GM18517 (cell line): ENCODE results near the gene HES6.
"Not testable (repeated sequence)": the region's sequence is repeated elsewhere in the genome, so short reads cannot be mapped to it uniquely, and the experiment has no call there.

ENCODE experiments used
- ATAC-seq: cut with Tn5 transposase; IDR thresholded peaks from one replicate; pipeline ENCODE4 v1.9.1; 2021; ENCODE audit warnings: mild to moderate bottlenecking, moderate library complexity; ENCODE audit not compliant: unreplicated experiment

The HES6 gene

DNA sequence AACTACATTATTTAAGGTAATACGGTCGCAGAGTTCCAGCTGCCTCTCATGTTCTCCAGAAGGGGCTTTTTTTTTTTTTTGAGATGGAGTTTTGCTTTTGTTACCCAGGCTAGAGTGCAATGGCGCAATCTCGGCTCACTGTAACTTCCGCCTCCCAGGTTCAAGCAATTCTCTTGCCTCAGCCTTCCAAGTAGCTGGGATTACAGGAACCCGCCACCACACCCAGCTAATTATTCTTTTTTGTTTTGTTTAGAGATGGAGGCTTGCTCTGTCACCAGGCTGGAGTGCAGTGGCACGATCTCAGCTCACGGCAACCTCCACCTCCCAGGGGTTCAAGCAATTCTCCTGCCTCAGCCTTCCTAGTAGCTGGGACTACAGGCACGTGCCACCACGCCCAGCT, 33.6 kb upstream of the HES6 start:
- ATAC-seq = not testable (repeated sequence)

DNA sequence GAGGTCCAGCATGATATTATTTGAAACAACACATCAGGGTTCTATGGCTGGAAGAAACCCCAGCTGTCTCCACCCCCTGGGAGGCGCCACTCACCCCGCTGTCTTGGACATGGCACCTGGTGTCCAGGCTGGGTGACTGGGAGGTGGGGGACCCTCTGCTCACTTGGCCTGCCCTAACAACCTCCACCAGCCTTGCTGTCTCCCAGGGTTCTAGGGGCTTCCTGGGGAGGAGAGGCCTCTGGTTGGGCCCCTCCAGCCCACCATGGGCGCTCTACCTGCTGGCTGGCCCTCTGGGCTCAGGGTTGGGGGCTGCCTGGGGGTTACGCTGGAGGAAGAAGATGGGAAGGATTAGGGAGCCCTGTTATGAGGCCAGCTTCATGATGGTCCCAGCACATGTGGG, 32.3 kb upstream of the HES6 start:
- no peak for ATAC-seq

DNA sequence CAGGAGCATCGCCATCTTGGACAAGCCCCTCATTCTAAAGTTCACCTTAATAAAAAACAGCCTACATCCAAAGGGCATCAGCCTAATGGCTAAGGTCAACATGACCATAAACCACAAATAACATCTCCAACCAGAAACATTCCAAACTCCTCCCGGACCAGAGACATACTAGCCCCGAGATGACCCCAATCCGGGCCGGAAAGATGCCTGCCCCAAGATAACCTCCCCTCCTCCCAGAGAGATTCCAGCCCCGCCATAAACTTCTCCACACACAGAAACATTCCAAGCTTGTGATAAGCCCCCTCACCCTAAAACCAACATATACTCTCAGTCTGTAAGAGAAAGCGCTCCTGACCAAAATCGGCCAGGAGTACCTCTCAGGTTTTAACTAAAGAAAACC, 31.8 kb upstream of the HES6 start:
- ATAC-seq = not testable (repeated sequence)

DNA sequence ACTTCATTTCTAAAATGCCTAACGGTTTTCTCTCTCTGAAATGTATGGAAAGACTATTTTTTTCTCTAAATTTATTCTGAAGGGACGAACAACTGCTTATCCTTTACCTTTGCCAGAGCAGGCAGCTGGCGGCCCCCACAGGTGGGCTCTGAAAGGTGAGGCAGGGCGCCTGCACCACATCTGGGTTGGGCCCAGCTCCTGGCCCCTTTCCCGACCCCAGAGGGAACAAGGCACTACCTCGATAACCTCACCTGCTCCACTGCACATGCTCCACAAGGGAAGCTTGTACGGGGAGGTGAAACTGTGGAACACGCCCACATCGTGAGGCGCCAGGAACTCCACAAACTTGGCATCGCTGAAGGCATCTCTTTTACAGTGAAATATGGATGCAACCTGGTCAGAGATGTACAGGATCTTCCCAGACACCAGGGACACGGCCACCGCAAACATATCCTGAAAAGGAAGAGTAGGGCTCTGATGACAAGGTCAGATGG, 31.3 kb upstream of the HES6 start:
- no peak for ATAC-seq

DNA sequence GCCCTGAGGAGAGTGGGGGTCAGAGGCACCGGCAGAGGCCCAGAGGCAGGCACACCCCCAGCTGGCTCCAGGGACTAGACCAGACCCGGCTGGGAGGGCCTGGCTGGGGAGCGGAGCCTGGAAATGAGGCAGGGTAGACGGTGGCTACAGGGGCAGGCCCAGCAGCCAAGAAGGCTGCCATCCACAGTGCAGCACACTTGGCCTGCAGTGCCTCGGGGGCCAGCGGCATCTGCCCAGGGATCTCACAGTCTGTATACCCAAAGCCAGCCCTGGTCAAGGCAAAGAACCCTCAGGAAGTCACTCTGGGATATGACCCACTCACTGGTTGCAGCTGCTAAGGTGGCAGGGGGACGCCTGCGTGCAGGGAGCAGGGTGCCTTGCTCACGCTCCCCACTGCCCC, 30.8 kb upstream of the HES6 start:
- ATAC-seq = no peak

DNA sequence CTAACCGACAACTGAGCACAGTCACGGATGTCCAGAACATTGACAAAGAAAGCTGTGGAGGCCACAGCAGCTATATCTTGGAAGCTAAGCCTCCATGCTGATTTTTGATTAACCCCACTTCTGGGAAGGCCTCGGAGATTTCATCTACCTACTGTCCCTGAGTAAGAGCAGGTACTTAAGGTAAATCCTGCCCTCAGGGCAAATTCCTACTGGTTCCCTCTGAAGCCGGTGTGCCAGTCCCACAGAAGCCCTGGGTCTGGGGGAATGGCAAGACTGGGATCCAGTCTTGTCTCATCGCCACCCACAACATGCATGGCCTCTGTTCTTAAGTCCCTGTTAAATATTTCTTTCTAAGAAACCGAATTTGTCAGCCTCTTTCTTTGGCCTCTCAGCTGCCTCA, 29.9 kb upstream of the HES6 start:
- ATAC-seq = no peak

DNA sequence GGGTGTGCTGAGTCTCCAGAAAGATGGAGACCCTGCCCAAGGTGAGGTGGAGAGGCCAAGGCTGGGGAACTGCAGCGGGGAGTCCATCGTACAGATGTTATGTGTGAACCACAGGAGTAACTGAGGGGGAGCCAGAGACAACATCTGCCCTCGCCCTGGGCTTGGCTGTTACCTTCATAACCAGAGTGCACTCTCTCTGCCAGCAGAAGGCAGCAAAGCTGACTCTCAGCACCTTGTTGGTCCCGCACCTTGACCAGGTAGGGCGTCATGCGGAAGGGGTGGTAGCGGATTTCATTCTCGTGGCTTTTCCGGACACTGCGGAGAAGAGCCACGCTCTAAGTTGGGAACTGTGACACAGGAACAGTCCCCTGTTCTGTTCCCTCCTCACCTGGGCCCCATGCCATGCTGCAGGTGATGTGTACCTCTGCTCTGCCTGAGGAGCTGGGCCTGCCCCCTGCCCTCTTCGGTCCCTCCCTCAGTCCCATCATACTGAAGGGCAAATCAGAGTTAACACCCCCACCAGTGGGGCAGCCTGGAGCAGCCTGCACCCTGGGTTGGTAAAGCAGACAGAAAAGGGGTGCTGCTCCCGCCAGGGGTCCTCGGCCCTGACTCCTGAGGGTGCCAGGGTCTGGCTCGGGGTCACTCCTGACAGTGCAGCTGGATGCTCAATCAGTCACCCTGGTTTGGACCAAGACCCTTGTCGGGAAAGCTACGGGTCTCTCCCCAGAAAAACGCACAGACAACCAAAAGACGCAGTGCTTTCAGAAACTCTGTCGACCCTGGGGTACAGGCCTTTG, 28.2 kb upstream of the HES6 start:
- ATAC-seq = no peak

DNA sequence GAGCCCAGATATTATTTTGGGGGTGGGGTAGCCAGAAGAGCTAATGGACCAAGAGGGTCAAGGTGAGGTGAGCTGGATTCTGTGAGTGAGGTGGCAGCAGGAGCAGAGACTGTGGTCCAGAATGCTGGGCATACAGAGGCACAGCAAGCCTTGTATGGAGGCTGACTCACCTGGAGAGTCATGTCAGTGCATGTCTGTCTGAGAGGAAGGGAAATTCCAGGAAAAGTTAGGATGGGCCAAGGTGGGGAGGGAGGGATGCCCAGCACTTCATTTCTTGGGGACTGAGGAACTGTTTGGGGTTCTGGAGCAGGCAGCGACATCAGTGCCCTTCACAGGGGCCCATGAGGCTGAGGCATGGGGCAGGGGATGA, 27.5 kb upstream of the HES6 start:
- ATAC-seq = no peak

DNA sequence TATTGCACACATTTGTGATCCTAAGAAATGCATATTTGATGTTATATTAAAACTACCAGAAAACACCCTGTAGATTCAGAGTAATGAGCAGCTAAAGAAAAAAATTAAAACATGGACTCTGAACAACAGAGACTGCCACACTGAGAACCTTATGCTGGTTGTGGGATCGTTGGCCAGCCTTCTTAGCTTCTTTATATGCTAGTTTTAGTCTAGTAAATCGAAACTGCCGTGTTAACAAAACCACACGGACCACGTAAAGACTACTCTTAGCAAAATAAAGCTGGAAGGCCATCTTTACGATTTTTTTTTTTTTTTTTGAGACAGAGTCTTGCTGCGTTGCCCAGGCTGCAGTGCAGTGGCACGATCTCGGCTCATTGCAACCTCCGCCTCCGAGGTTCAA, 25.8 kb upstream of the HES6 start:
- ATAC-seq = no peak

DNA sequence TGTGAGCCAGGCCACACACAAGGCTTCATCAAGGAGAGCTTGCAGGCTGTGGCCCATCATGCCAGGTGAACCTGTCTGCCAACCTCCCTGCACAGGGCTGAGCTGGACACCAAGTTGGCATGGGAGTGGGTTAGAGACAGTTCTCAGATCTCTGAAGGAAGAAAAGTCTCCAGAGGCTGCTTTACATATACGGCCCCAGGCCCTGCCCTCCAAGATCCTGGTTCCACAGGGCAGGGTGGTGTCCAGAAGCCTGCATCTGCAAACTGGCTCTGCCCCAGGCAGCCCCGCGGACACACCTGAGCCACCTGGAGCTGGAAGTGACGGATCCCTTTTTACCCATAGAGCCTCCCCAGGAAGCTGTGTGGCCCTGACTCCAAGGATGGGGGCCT, 24.2 kb upstream of the HES6 start:
- no peak for ATAC-seq

DNA sequence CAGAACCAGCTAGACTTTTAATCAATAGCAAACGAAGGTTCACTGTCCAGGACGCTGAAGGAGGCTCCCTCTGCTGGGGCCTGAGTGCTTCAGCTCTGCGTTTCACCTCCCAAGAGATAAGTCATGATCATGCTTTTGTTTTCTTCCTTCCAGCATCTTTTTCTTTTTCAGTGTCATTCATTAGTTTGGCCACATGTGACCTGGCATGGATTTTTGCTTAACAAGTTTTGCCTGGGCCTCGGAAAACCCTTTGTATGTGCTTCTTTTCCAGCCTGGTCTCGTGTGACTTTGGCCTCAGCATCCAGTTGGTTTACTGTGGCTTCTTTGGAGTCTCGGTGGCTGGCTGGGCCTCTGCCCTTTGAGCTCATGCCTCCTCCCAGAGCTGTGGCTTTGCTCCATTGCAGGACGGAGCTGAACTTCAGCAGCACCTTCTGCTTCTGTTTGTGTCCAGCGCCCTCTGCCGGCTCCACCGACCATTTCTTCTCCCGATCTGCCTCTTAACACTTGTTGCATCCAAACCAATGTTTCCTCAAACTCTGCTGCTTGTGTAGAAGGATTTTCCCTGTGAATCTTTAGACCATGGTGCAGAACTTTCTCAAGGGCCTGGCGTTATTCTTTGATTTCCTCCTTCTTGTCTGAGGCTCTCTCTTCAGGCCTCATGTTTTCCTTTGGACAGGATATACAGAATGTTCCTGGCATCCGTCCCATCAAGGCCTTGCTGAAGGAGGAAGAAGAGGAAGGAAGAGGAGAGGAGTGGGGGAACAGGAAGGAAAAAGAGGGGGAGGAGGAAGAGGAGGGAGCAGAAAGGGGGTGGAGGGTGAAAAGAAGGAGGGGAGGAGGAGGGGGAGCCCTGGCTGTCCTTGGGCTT, 23.6 kb upstream of the HES6 start:
- no peak for ATAC-seq

DNA sequence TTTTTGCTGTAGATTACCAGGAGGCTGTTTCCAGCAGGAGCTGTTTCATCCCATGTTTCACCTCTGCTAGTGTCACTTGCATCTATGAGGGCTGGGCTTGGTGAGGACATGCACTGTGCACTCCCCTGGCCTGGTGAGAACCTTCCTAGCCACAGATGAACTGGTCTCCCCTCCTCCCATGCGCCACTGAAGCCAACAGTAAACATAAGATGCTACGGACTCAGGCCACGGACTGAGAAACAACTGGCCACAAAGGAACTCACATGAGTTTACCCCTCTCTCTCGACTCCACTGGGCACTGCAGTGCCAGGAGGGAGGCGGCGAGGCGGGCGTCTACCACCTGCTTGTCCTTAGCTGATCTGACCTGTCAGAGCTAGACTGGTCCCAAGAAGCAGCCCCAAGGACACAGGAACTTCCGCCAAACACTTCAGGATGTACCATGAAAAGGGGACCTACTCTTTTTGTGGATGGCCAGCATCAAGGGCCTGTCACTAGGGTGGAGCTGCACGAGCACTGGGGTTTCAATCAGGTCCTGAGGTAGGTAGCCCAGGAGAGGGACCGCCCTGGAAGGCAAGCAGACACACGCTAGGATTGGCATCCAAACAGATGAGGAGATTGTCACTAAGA, 22.8 kb upstream of the HES6 start:
- ATAC-seq = no peak

DNA sequence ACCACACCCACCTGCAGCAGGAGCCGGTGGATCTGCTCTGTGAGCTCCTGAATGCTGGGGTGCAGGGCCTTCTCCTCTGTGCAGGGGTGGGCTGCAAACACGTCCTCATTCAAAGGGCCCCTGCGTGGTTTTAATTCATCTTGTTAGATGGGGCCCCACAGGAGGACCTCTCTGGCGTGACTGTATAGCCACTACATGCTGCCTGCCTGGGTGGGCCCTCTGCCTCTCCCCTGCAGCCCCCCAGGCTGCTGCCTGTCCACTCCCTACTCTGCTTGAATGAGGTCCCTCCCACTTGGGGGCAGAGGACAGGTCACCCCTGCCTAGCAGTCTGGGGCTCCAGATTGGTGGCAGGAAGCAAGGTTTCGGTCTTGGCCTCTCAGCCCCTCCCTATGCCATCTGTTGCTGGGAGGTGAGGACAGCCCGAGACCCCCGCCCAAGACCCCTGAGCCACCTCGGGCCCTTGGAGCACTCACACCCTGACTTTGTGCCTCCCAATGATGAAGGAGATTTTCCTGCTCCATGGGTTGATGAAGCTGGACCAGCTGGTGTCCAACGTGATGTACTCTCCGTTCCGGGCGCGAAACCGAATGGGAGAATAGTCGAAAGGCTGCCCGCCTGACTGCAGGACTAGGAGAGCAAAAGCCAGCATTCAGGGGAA, 22.0 kb upstream of the HES6 start:
- ATAC-seq = no peak

DNA sequence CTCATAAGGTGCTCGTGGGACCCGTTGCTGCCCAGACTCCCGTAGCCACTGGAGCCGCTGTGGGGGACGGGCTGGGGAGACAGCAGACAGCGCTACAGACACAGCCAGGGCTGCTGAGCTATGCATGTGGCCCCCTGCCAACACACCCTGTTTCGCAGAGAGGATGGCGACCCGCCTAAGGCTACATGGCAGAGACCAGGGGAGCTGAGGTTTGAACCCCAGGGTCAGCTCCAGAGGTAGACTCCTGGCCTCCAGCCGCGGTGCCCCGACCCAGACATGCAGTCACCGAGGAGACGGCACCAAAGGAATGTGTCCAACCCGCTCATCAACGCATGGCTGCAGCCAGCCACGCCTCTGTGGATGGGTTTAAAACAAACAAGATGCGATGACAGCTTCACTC, 21.0 kb upstream of the HES6 start:
- no peak for ATAC-seq

DNA sequence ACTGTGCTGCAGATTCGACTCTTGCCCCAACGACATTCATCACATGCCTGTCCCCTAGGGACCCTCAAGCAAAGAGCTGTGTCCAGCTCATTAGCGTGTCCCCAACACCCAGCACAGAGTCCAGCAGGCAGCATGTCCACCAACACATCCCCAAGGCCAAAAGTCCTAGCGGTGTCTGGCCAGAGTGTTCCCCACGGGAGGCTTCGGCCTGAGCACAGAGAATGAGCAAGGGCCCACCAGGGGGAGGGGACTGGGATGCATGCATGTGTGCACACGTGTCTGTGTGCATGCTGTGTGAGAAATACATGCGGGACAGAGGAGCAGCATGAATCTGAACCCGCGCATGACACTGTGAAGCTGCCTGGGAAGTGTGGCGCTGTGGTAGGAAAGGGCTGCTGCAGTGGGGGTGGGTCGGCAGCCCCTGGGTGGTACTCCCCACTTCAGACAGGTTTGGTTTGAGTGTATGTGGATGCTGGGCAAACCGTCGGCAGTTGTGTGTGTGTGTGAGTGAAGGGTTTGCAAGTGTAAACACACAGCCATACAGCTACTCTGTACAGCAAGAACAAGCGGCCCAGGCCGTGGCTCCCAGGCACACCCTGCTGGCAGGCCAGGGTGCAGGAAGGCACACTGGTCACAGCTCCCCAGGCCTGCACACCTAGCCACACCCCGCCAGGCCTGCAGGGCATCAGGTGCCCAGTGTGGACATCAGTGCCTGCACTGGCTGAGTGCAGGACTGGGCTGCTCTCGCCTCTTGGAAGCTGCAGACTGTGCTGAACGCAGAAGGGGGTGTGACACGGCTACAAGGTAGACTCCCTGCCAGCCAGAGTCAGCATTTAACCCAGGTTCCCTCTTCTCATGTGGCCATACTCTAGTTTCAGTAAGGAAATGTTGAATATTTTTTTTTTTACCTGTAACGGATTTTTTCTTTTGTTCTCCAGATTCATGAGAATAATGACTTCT, 19.5 kb upstream of the HES6 start:
- ATAC-seq = no peak

DNA sequence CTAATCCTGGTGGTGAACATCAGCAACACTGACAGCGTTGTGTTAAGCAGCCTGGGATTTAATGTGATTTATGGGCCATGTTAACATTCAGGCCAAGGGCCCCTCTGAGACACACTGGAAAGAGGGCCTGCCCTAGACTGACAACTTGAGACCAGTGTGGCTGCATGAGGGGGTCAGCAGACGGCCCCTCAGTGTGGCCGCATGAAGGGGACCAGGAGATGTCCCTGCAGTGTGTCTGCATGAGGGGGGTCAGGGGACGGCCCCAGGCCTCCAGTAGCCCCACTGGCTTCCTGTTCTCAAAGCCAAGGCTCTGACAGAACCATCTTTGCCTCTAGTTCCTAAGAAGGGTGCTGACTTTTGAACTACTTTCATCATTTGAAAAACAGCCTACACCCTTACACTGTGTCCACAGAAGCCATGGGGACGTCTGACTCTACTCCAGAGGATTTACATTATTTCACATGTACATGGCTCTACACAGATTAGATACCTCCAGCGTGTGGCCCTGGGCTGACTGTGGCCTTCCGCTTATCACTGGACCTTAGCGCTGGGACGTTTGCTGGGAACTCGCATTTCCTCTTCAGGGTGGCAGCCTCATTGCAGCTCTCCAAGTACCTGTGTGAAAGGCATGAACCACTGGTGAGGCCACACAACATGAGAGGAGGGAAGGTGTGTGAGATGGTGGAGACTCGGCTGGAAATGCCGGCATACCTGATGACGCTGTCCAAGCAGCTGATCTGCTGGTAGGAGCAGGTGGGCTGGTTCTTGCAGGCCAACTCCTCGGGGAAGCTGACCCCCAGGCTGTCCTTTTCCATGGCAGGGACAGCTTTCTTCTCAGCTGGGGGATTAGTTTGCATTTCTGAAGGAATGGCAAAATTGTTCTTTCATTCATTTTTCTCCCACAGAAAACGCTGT, 18.2 kb upstream of the HES6 start:
- ATAC-seq = no peak

DNA sequence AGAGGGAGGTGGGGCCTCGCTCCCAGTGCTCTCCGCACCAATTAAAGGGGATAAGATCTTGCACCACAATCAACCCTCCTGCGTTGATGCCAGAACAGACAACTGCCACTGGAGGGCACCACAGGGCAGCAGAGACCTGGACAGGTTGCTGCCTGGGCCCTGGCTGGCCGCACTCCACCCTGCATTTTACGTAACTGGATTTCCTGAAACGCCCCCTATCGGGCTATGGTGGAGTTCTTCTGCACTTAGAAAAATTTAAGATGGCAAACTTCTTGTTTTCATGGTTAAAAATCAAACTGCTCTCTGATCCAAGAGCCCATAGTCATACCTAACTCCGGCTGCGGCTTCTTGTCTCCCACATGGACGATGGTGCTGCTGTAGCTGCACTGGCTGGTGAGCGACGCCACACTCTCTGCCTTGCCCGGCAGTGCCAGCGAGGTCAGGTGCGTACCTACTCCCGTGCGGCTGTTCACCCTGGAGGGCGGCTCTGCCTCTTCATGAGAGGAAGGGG, 16.8 kb upstream of the HES6 start:
- ATAC-seq = no peak

DNA sequence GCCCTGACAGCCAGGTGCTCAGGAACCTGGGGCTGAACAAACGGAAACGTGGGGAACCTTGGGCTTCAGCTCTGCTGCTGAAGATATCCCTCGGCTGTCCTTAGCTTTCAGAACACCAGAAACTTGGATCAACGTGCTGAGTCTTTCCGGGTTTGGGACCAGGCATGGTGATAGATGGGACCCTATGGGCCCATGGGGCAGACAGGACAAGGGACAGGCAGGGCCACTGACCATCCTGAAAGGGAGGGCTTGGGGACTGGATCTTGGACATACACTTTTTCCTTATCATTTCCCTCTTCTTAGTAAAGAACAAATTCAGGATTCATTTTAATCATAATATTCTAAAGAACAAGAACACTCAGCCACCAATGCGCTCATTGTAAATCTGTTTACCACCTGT, 16.3 kb upstream of the HES6 start:
- no peak for ATAC-seq

DNA sequence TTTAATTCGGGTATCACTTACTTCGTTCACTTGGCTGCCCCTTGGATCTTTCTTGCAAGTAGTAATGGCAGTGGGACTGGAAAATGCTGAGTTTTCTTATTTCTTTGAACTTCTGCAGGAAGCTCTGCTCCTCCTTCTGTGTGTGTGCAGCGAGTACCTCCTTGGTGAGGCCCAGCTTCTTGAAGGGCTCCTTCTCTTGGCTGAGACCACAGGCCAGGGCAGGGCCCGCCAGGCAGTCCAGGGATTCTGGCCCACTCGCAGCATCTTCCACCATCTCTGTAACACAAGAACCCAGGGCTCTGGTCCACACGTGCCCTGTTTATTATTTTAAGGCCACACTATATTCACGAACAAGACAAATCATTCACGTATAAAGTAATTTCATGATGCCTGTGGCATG, 15.8 kb upstream of the HES6 start:
- ATAC-seq = no peak
